Neuronal stem cell (in vitro differentiated cells): ENCODE measurements around the gene MRPL12.
"Not testable (repeated sequence)": the region's sequence is repeated elsewhere in the genome, so short reads cannot be mapped to it uniquely, and the experiment has no call there.

ENCODE experiments used
- DNase-seq: peaks from one replicate; pipeline ENCODE4 v3.0.0-alpha.2; 2013; ENCODE audit warnings: low spot score
- H2AFZ ChIP-seq: one replicate; pipeline ENCODE4 v1.6.1; 2013; ENCODE audit warnings: mild to moderate bottlenecking, low read length, inconsistent platforms
- H2AK5ac ChIP-seq: 2 replicates; pipeline ENCODE4 v1.6.1; 2013; ENCODE audit warnings: low read depth, mild to moderate bottlenecking, inconsistent platforms, low read length, moderate library complexity, mixed read lengths
- H2BK120ac ChIP-seq: 2 replicates; pipeline ENCODE4 v1.6.1; 2013; ENCODE audit warnings: low read depth, mild to moderate bottlenecking, inconsistent platforms, low read length, moderate library complexity, mixed read lengths
- H2BK12ac ChIP-seq: one replicate; pipeline ENCODE4 v1.6.1; 2013; ENCODE audit warnings: low read length, inconsistent platforms
- H2BK15ac ChIP-seq: 2 replicates; pipeline ENCODE4 v1.6.1; 2013; ENCODE audit warnings: mild to moderate bottlenecking, low read length, inconsistent platforms, mixed read lengths
- H2BK5ac ChIP-seq: one replicate; pipeline ENCODE4 v1.6.1; 2013; ENCODE audit warnings: inconsistent platforms, mild to moderate bottlenecking, low read length, moderate library complexity
- H3K14ac ChIP-seq: one replicate; pipeline ENCODE4 v1.6.1; 2013; ENCODE audit warnings: low read length, inconsistent platforms
- H3K18ac ChIP-seq: 2 replicates; pipeline ENCODE4 v1.6.1; 2013; ENCODE audit warnings: low read length, inconsistent platforms
- H3K23ac ChIP-seq: 2 replicates; pipeline ENCODE4 v1.6.1; 2013; ENCODE audit warnings: low read depth, mild to moderate bottlenecking, mixed read lengths, low read length, inconsistent platforms; ENCODE audit not compliant: poor library complexity
- H3K27ac ChIP-seq: replicated peaks from 3 replicates; pipeline ENCODE4 v1.5.1; 2013; ENCODE audit warnings: low read length, inconsistent platforms
- H3K27me3 ChIP-seq, 3 experiments: 2 replicates each; pipeline ENCODE4 v1.6.1; 2013; ENCODE audit warnings: low read length in 3 of 3, mild to moderate bottlenecking in 2 of 3, inconsistent platforms in 1 of 3, low read depth in 1 of 3, mixed read lengths in 1 of 3, moderate library complexity in 1 of 3; ENCODE audit not compliant: control insufficient read depth in 3 of 3, insufficient read depth in 3 of 3
- H3K36me3 ChIP-seq, 2 donors: replicated peaks in 1 of 2; 2 replicates each; pipeline ENCODE4 v1.6.1; 2013; ENCODE audit warnings: low read length in 2 of 2; ENCODE audit not compliant: control insufficient read depth in 2 of 2, insufficient read depth in 2 of 2
- H3K4ac ChIP-seq: 2 replicates; pipeline ENCODE4 v1.6.1; 2013; ENCODE audit warnings: inconsistent platforms, mild to moderate bottlenecking, low read length, moderate library complexity
- H3K4me1 ChIP-seq, 2 donors: 1 replicate in 1 of 2; 2 replicates in 1 of 2; pipeline ENCODE4 v1.6.1; 2013; ENCODE audit warnings: low read length in 2 of 2, low read depth in 1 of 2; ENCODE audit not compliant: control insufficient read depth in 2 of 2, insufficient read depth in 1 of 2
- H3K4me2 ChIP-seq: one replicate; pipeline ENCODE4 v1.6.1; 2013; ENCODE audit warnings: mild to moderate bottlenecking, low read length, inconsistent platforms; ENCODE audit not compliant: insufficient read depth, poor library complexity, severe bottlenecking
- H3K4me3 ChIP-seq, 2 donors: 2 replicates each; pipeline ENCODE4 v1.5.1; 2013; ENCODE audit warnings: low read length in 2 of 2, mild to moderate bottlenecking in 2 of 2, inconsistent platforms in 1 of 2, moderate library complexity in 1 of 2
- H3K79me1 ChIP-seq: one replicate; pipeline ENCODE4 v1.6.1; 2013; ENCODE audit warnings: low read depth, mild to moderate bottlenecking, inconsistent platforms, low read length, moderate library complexity
- H3K9ac ChIP-seq: one replicate; pipeline ENCODE4 v1.6.1; 2013; ENCODE audit warnings: mild to moderate bottlenecking, low read depth, low read length, inconsistent platforms; ENCODE audit not compliant: poor library complexity
- H3K9me3 ChIP-seq, 2 donors: replicated peaks in 1 of 2; 2 replicates each; pipeline versions ENCODE3 to v1.6.1; 2013; ENCODE audit warnings: low read length in 2 of 2, mild to moderate bottlenecking in 2 of 2, inconsistent platforms in 1 of 2, low read depth in 1 of 2, mixed read lengths in 1 of 2, moderate library complexity in 1 of 2; ENCODE audit not compliant: control insufficient read depth in 2 of 2, insufficient read depth in 1 of 2
- H4K8ac ChIP-seq: one replicate; pipeline ENCODE4 v1.6.1; 2013; ENCODE audit warnings: low read depth, mild to moderate bottlenecking, inconsistent platforms, low read length, moderate library complexity
- H4K91ac ChIP-seq: one replicate; pipeline ENCODE4 v1.6.1; 2013; ENCODE audit warnings: low read length, low read depth, mild to moderate bottlenecking, inconsistent platforms; ENCODE audit not compliant: poor library complexity
- WGBS, 2 donors: extraction: QIAGEN DNeasy Blood & Tissue Kit; methylation state at CpG; one replicate each; pipeline ENCODE4 v1.1.7; 2013; ENCODE audit warnings: missing lambda C conversion rate in 2 of 2, mixed read lengths in 1 of 2; ENCODE audit not compliant: insufficient read length in 2 of 2, insufficient replicate concordance in 1 of 2; ENCODE audit errors: extremely low coverage in 2 of 2; 5-methylcytosine and 5-hydroxymethylcytosine counted together

Gene MRPL12

DNA sequence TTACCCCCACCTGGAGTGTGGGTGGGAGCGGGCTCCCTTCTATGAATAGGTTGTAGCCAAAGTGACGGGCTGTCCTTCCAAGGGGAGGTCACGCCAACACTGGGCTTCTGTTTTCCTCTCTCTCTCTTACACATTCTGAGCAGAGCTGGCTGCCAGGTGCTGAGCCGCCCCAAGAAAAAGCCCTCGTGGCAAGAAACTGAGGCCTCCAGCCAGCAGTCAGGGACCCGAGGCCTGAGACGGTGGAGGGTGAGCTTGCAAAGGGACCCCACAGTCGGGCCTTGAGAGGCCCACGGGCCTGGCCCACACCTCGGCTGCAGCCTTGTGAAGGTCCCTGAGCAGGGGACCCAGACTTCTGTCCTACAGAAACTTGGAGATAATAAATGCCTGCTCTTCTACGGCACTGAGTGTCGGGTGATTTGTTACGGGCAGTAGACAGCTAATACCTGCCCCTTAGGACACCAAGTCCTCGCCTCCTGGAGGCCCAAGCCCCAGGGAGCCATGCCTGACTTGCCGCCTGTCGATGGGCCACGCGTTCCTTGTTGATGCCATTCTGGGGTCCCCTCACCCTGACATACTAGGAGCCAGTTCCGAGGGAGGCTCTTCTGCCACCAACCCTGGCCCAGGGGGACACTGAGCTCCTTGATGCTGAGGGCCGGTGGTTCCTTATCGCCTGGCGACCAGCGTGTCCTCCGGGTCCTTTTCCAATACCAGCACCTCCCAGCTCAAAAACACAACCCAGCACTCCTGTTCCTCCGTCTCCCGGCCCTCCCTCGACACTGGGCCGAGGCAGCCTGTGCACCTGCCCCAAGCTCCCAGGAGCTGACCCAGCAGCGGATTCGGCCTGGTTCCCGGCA is 35.0 kb downstream of the MRPL12 start:
- Histone ChIP-seq H3K23ac (no peak overlapping the region), H4K91ac (no peak overlapping the region), H2BK15ac (no peak overlapping the region), H3K18ac (no peak overlapping the region), H2AFZ (no peak overlapping the region), H2BK120ac (no peak overlapping the region), H3K4me1 (no peaks in the 10 kb centered on the region), H3K4ac (no peak overlapping the region), H4K8ac (no peak overlapping the region), H3K4me3 (no peak overlapping the region), H3K9me3 (peaks cover 0 to 2% of the 10 kb centered on the region in 2 donors), H3K14ac (no peak overlapping the region), H2BK5ac (peak overlapping the region; percentile 75), H2BK12ac (peak overlapping the region; percentile 41), H3K4me2 (no peak overlapping the region), H3K79me1 (no peaks in the 10 kb centered on the region), H3K27ac (no peak overlapping the region), H3K9ac (no peak overlapping the region), H3K27me3 (peaks cover 0 to 48% (median 0%) of the 10 kb centered on the region in 3 experiments), H2AK5ac (peak overlapping the region; percentile 25), H3K36me3 (no peaks in the 10 kb centered on the region)
- WGBS, 2 donors: no CpG with 5 or more reads among the region's 31 CpGs
- no peak for DNase-seq

DNA sequence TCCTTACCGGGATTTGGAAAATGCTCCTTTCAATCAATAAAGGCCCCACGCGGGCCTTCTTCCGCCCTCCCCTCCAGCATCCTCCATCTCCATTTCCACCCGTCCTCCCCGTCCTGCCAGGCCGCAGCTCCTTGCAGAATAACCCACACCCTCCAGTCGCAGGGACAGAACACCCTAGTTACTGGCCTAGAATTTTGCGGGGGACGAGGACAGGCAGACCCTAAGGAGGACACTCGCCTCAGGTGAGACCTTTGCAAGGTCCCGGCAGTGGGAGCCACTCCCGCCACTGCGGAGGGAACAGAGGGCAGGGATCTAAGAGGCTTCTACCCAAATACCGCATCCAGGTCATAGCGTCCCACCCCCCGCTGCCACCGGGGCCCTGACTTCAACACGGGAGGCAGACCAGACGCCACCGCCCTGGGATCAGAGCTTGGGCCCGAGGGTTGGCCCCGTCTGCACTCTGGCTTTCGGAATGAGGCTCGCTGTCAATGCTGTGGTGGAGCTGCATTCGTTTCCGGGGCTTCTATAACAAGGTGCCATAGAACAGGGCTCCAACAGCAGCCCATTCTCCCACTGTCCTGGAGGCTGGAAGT is 35.7 kb downstream of the MRPL12 start:
- H2BK5ac ChIP-seq: peak overlapping the region; percentile 75
- H3K14ac ChIP-seq: peak overlapping the region; percentile 38
- H3K4me3 ChIP-seq: no peak overlapping the region
- no peak overlapping the region for H4K8ac ChIP-seq
- peaks cover 0 to 2% of the 10 kb centered on the region in 2 donors for H3K9me3 ChIP-seq
- H3K27ac ChIP-seq: no peak overlapping the region
- H3K4me1 ChIP-seq: no peaks in the 10 kb centered on the region
- no peak overlapping the region for H2BK120ac ChIP-seq
- no peak for DNase-seq
- WGBS, 2 donors: no CpG with 5 or more reads among the region's 27 CpGs
- H3K18ac ChIP-seq: no peak overlapping the region
- no peak overlapping the region for H4K91ac ChIP-seq
- no peaks in the 10 kb centered on the region for H3K79me1 ChIP-seq
- no peak overlapping the region for H2BK12ac ChIP-seq
- peak overlapping the region; percentile 25 for H2AK5ac ChIP-seq
- peak overlapping the region; percentile 49 for H2BK15ac ChIP-seq
- no peak overlapping the region for H2AFZ ChIP-seq
- H3K27me3 ChIP-seq: peaks cover 0 to 43% (median 0%) of the 10 kb centered on the region in 3 experiments
- no peak overlapping the region for H3K23ac ChIP-seq
- H3K4me2 ChIP-seq: no peak overlapping the region
- H3K36me3 ChIP-seq: no peaks in the 10 kb centered on the region
- H3K4ac ChIP-seq: no peak overlapping the region
- H3K9ac ChIP-seq: peak overlapping the region; percentile 70

DNA sequence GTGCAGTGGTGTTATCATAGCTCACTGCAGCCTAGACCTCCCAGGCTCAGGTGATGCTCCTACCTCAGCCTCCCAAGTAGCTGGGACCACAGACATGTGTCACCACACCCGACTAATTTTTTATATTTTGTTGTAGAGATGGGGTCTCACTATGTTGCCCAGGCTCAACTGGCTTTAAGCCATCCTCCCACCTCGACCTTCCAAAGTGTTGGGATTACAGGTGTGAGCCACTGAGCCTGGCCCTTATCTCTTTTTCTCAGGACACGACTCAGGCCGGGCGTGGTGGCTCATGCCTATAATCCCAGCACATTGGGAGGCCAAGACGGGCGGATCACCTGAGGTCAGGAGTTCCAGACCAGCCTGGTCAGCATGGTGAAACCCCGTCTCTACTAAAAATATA is 36.4 kb downstream of the MRPL12 start:
- not testable (repeated sequence) for H3K79me1 ChIP-seq, H3K9ac ChIP-seq, H3K4me2 ChIP-seq, H3K4ac ChIP-seq, H2BK120ac ChIP-seq, H2BK15ac ChIP-seq, H4K8ac ChIP-seq, H3K27ac ChIP-seq, H3K14ac ChIP-seq, H2BK5ac ChIP-seq, H3K36me3 ChIP-seq, H3K9me3 ChIP-seq, H4K91ac ChIP-seq, H2AFZ ChIP-seq, DNase-seq, H3K4me3 ChIP-seq, H3K4me1 ChIP-seq, H2AK5ac ChIP-seq, H2BK12ac ChIP-seq, H3K18ac ChIP-seq, H3K23ac ChIP-seq
- WGBS, 2 donors: no CpG with 5 or more reads among the region's 8 CpGs
- H3K27me3 ChIP-seq: peaks cover 0 to 37% (median 0%) of the 10 kb centered on the region in 3 experiments

DNA sequence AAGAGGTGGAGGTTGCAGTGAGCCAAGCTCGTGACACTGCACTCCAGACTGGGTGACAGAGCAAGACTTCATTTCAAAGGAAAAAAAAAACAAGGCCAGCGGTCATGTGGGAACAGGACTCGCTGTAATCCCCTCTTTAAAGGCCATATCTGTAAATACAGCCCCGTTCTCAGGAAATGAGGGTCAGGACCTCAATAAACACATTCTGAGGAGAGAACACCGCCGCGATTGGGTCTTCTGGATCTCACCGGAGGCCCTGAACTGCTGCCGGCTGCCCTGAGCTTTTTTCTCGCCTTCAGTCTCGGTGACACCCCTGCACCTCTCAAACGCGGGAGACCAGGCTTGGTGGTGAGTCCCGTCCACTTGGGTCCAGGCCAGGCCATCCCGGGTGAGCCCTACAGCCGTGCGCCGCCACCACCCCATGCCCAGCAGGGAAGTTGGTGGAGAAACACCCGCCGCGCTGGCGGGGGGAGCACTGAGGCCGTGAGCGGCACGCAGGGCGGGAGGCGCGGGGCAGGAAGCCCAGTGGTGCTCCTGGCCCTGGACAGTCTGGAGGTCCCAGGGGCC is 37.3 kb downstream of the MRPL12 start:
- H3K23ac ChIP-seq: no peak overlapping the region
- no peak overlapping the region for H3K4ac ChIP-seq
- H3K27ac ChIP-seq: no peak overlapping the region
- peak overlapping the region; percentile 25 for H2AK5ac ChIP-seq
- H3K4me3 ChIP-seq: no peak overlapping the region
- no peak overlapping the region for H3K9ac ChIP-seq
- no peak for DNase-seq
- no peak overlapping the region for H2BK15ac ChIP-seq
- WGBS, 2 donors: no CpG with 5 or more reads among the region's 28 CpGs
- no peaks in the 10 kb centered on the region for H3K4me1 ChIP-seq
- no peaks in the 10 kb centered on the region for H3K36me3 ChIP-seq
- no peak overlapping the region for H3K18ac ChIP-seq
- peak overlapping the region; percentile 84 for H2BK12ac ChIP-seq
- no peak overlapping the region for H2BK5ac ChIP-seq
- no peak overlapping the region for H2AFZ ChIP-seq
- H4K91ac ChIP-seq: no peak overlapping the region
- H2BK120ac ChIP-seq: no peak overlapping the region
- peaks cover 0 to 29% (median 0%) of the 10 kb centered on the region in 3 experiments for H3K27me3 ChIP-seq
- no peak overlapping the region for H4K8ac ChIP-seq
- peaks cover 0 to 2% of the 10 kb centered on the region in 2 donors for H3K9me3 ChIP-seq
- no peaks in the 10 kb centered on the region for H3K79me1 ChIP-seq
- H3K4me2 ChIP-seq: no peak overlapping the region
- no peak overlapping the region for H3K14ac ChIP-seq
